Stimulated activated CD4-positive, alpha-beta T cell treated with anti-CD3 and anti-CD28 coated beads, Interleukin-1b, Interleukin-23, amount 100 ng/mL, for 1 hour (primary cell): Measurements from ENCODE around the gene LNPK.
"Not testable (repeated sequence)": the region's sequence is repeated elsewhere in the genome, so short reads cannot be mapped to it uniquely, and the experiment has no call there.

Experiments
- DNase-seq, 2 donors: peaks; one replicate each; pipeline ENCODE4 v3.0.0-alpha.2; 2020; ENCODE audit warnings: low read depth in 2 of 2

The LNPK gene

GRCh38 chr2:176001916-176002687, at the start of gene LNPK:
Gene LNPK (minus strand): TSS chr2:176002267. CDS start chr2:175995584, 6,683 bp downstream.
- DNase-seq: peak; percentile 74 to 84

GRCh38 chr2:176039375-176039774, 37.3 kb upstream of the LNPK start:
- DNase-seq: no peak

- DNase-seq: no peak
These were observed 36.6 kb upstream of the LNPK start for GRCh38 chr2:176038694-176039093.

GRCh38 chr2:176035013-176035691, 33.1 kb upstream of the LNPK start:
- DNase-seq: no peak

GRCh38 chr2:176027806-176028205, 25.7 kb upstream of the LNPK start:
- no peak for DNase-seq

- DNase-seq: no peak
These were observed 23.9 kb upstream of the LNPK start for GRCh38 chr2:176025932-176026331.

- DNase-seq: no peak
These were observed 22.0 kb upstream of the LNPK start for GRCh38 chr2:176024083-176024482.

GRCh38 chr2:176022048-176022447, 20.0 kb upstream of the LNPK start:
- no peak for DNase-seq

GRCh38 chr2:176020400-176020799, 18.3 kb upstream of the LNPK start:
- no peak for DNase-seq

- no peak for DNase-seq
These were observed 16.6 kb upstream of the LNPK start for GRCh38 chr2:176018708-176019107.

- DNase-seq: no peak
These were observed 7.4 kb upstream of the LNPK start for GRCh38 chr2:176009445-176009844.

GRCh38 chr2:176004934-176005333, 2.9 kb upstream of the LNPK start:
- no peak for DNase-seq

- DNase-seq: no peak
These were observed 1.9 kb upstream of the LNPK start for GRCh38 chr2:176003958-176004357.

- DNase-seq: no peak
These were observed 682 bp upstream of the LNPK start for GRCh38 chr2:176002688-176003210.

GRCh38 chr2:176001281-176001915, 669 bp downstream of the LNPK start:
- DNase-seq: peak in 1 of 2 donors; percentile 35

- DNase-seq: no peak
These were observed 2.7 kb downstream of the LNPK start for GRCh38 chr2:175999283-175999819.

- no peak for DNase-seq
These were observed 12.0 kb downstream of the LNPK start for GRCh38 chr2:175990099-175990498.

GRCh38 chr2:175987126-175987525, 14.9 kb downstream of the LNPK start:
- DNase-seq: not testable (repeated sequence)

- DNase-seq: no peak
These were observed 17.2 kb downstream of the LNPK start for GRCh38 chr2:175984846-175985245.

- no peak for DNase-seq
These were observed 20.5 kb downstream of the LNPK start for GRCh38 chr2:175981551-175981950.

GRCh38 chr2:175976391-175977157, 25.5 kb downstream of the LNPK start:
- DNase-seq: no peak
